ENCODE data around the gene SLC10A7. TPM values are rescaled to one million over a fixed set of nuclear protein-coding genes. Genes with fewer than 3 reads are reported as not detected.
A peak's percentile ranks its signal among the peaks of the same experiment; 100 is the strongest.

The SLC10A7 gene
- total and polyA plus RNA-seq, 2 donors from 2014 or later, result 1.9 to 15.1 TPM

- TF ChIP-seq, protein P1, sequence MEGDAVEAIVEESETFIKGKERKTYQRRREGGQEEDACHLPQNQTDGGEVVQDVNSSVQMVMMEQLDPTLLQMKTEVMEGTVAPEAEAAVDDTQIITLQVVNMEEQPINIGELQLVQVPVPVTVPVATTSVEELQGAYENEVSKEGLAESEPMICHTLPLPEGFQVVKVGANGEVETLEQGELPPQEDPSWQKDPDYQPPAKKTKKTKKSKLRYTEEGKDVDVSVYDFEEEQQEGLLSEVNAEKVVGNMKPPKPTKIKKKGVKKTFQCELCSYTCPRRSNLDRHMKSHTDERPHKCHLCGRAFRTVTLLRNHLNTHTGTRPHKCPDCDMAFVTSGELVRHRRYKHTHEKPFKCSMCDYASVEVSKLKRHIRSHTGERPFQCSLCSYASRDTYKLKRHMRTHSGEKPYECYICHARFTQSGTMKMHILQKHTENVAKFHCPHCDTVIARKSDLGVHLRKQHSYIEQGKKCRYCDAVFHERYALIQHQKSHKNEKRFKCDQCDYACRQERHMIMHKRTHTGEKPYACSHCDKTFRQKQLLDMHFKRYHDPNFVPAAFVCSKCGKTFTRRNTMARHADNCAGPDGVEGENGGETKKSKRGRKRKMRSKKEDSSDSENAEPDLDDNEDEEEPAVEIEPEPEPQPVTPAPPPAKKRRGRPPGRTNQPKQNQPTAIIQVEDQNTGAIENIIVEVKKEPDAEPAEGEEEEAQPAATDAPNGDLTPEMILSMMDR (IDR thresholded peaks at IDR 0.05; ENCODE audit: borderline replicate concordance, extremely low read depth, insufficient read depth), result no peak
- H3K4me1 ChIP-seq (ENCODE audit: control insufficient read depth in 2 of 3, insufficient read depth in 2 of 3, low read depth in 1 of 3, low read length in 3 of 3), result no peaks in the 10 kb centered on the region
- H3K9me3 ChIP-seq (ENCODE audit: control insufficient read depth in 2 of 3, insufficient read depth in 1 of 3, low read length in 3 of 3), result no peaks in the 10 kb centered on the region
- no peak overlapping the region for H3K27ac ChIP-seq (ENCODE audit: low read depth in 2 of 2, low read length in 2 of 2)
- H3K36me3 ChIP-seq (ENCODE audit: control insufficient read depth in 2 of 3, insufficient read depth in 3 of 3, low read length in 3 of 3), result no peaks in the 10 kb centered on the region
- DNase-seq (no peak), FAIRE-seq (no peak)
- no peaks in the 10 kb centered on the region for H3K27me3 ChIP-seq (ENCODE audit: control insufficient read depth, insufficient read depth, low read length)
- H3K9ac ChIP-seq (ENCODE audit: low read length in 3 of 3), result no peak overlapping the region
- intact Hi-C loops (cut with DNase I), result no loop called here
- no peak overlapping the region for H3K4me3 ChIP-seq (ENCODE audit: low read length in 3 of 3)
Measured at GRCh38 chr4:146490106-146490505, 31.6 kb downstream of the SLC10A7 start.

DNA sequence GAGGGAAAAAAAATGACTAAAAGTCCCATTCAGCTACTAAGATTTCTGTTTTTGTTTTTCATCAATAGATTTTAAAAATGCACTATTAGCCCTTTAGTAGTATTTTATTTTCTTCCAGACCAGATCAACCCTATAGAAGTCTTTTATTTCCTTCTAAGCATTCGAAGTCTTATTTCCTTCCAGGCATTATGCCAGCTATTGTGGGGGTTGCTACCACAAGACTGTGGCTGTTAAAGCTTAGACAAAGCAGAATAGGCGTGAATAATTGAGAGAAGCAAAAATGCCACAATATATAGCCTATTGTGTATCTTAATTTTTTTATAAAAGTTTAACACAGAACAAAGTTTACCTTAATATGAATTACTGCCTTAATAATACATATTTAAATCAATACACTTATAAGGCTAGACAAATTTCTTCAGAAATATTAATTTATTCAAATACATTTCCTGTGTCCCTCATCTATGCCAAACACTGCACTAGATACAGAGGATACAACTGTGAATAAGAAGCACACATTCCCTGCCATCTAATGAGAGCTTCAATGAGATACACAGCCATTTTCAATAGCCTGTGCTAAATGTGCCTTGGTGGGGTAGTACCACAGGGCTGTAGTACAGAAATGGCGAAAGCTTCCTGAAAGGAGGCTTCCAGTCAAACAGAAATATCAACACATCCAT lies 33.1 kb downstream of the SLC10A7 start:
- Histone ChIP-seq H3K4me3 (ENCODE audit: low read length in 3 of 3) (no peak overlapping the region), H3K4me1 (ENCODE audit: control insufficient read depth in 2 of 3, insufficient read depth in 2 of 3, low read depth in 1 of 3, low read length in 3 of 3) (no peaks in the 10 kb centered on the region), H3K27ac (ENCODE audit: low read depth in 2 of 2, low read length in 2 of 2) (no peak overlapping the region), H3K36me3 (ENCODE audit: control insufficient read depth in 2 of 3, insufficient read depth in 3 of 3, low read length in 3 of 3) (no peaks in the 10 kb centered on the region), H3K9ac (ENCODE audit: low read length in 3 of 3) (no peak overlapping the region), H3K27me3 (ENCODE audit: control insufficient read depth, insufficient read depth, low read length) (no peaks in the 10 kb centered on the region), H3K9me3 (ENCODE audit: control insufficient read depth in 2 of 3, insufficient read depth in 1 of 3, low read length in 3 of 3) (no peaks in the 10 kb centered on the region)
- FAIRE-seq, result no peak
- intact Hi-C loops (cut with DNase I), result no loop called here
- peak in 2 of 5 donors; percentile 17 to 54 for DNase-seq
- TF ChIP-seq, protein P1 (IDR thresholded peaks at IDR 0.05; ENCODE audit: borderline replicate concordance, extremely low read depth, insufficient read depth), result no peak

DNA sequence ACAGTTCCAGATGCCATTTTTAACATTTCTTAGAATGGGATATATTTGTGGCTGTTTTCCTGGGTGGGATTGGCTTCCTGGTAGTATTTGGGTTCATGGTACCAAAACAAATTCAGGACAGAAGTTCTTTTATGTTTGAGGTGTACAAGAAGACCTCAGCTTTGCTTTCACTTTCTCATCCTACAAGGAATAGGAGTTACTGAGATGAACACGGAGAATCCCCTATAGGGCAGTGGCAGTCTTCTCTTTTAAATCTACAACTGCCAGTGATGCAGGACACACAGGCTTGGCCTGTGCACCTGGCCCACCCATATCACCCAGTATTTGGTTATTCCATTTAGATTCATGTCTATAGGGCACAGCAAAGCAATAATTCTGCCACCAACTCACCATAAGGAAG lies 35.2 kb downstream of the SLC10A7 start:
- H3K27me3 ChIP-seq (ENCODE audit: control insufficient read depth, insufficient read depth, low read length), result no peaks in the 10 kb centered on the region
- H3K36me3 ChIP-seq (ENCODE audit: control insufficient read depth in 2 of 3, insufficient read depth in 3 of 3, low read length in 3 of 3), result no peaks in the 10 kb centered on the region
- intact Hi-C loops (cut with DNase I), result no loop called here
- DNase-seq, result no peak
- no peak for FAIRE-seq
- H3K4me1 ChIP-seq (ENCODE audit: control insufficient read depth in 2 of 3, insufficient read depth in 2 of 3, low read depth in 1 of 3, low read length in 3 of 3), result no peaks in the 10 kb centered on the region
- TF ChIP-seq, protein P1 (IDR thresholded peaks at IDR 0.05; ENCODE audit: borderline replicate concordance, extremely low read depth, insufficient read depth), result no peak
- H3K27ac ChIP-seq (ENCODE audit: low read depth in 2 of 2, low read length in 2 of 2), result no peak overlapping the region
- H3K9ac ChIP-seq (ENCODE audit: low read length in 3 of 3), result no peak overlapping the region
- peaks cover 0 to 10% (median 0%) of the 10 kb centered on the region in 3 donors for H3K9me3 ChIP-seq (ENCODE audit: control insufficient read depth in 2 of 3, insufficient read depth in 1 of 3, low read length in 3 of 3)
- no peak overlapping the region for H3K4me3 ChIP-seq (ENCODE audit: low read length in 3 of 3)
